Renal cortex interstitium (tissue), 11 donors: ENCODE measurements around the gene RNF144B. TPM values are rescaled to one million over a fixed set of nuclear protein-coding genes. Genes with fewer than 3 reads are reported as not detected.

Experiments
- DNase-seq, 11 donors: peaks; one replicate each; pipeline ENCODE4 v3.0.0-alpha.2; 2013; ENCODE audit warnings: low read depth in 9 of 11, low spot score in 4 of 11; ENCODE audit errors: extremely low read depth in 1 of 11
- polyA plus RNA-seq, 3 donors: library from polyadenylated mRNA; unstranded; fragments of 120-200 nt; gene quantifications; one replicate each; pipeline ENCODE4 v1.2.1, GENCODE V29; 2013; ENCODE audit not compliant: insufficient read length in 3 of 3

RNF144B gene
- polyA plus RNA-seq, 3 donors = 15.7 to 21.9 (median 17.3) TPM

DNA sequence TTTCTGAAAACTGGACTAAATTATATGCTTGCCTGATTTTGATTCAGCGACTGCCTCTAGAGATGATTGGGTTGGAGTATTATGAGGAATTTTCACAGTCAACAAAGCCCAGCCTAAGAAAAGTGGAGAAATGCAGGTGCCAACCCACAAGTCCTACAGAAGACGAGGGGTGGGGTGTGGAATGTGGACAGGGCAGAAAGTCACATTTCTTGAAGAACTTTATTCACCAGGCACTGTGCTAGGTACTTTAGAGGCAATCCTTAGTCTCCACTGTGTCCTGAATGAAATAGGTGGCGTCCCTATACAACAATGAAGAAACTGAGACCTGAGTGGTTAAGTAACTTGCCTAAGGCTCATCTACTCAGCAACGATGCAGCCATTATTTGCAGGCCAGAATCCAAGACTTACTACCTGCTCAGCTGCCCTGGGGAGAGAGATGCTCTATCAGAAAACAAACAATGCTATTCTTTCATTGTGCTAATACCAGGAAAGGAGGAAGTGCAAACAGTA, 106.3 kb downstream of the RNF144B start:
- DNase-seq = peak in 3 of 11 donors; percentile 54 to 68 (median 56)

DNA sequence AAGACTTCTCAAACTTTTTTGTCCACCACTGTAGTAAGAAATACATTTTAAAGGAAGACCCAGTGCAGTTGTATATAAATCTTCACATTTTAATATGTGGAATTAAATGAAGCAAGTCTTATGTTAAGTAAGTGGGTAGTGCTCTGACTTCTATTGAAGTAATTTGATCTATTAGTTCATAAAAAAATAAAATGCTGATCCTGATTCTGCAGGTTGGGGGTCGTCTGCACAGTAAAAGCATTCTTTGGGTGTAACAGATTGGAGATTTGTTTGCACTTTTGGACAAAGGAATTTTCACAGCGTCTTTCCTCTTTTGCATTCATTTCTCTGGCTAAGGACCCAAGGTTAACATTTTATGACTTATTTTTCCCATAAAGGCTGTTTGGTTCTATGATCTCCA, 106.8 kb downstream of the RNF144B start:
- DNase-seq = no peak

DNA sequence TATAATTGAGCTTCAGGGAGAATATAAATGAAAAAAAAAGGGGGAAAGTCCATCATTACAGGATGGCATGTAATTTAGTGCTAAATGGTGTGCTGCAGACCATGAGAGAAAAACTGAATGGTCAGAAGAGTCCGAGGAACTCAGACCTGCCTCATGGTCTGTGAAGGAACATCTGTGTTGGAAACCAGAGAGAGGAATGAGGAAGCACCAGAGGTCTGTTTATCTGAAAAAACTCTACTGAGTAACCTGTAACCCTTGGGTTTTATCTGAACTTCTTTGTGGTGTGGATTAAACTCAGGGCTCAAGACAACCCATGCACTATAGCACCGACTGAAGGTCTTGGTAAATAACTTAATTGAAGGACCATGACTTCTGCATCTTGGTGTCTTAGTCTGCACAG, 108.1 kb downstream of the RNF144B start:
- no peak for DNase-seq

DNA sequence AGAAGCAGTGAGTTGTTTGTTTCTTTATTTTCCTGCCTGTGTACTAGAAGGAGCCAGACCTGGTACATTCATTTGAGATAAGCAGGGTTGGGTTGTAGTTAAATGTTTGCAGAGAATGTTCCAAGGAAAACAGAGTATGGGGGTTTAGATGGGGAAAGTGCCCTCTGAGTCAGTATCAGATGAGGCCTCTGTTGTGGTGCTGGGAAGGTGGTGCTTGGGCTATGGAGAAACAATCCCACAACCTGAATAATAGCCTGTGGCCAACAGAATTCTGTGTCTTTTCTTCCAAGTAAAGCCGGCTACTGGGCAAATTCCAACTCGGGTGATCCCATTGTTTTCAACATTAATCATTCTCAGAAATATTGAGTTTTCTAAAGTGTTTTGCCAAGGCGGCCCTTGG, 109.3 kb downstream of the RNF144B start:
- DNase-seq = no peak

DNA sequence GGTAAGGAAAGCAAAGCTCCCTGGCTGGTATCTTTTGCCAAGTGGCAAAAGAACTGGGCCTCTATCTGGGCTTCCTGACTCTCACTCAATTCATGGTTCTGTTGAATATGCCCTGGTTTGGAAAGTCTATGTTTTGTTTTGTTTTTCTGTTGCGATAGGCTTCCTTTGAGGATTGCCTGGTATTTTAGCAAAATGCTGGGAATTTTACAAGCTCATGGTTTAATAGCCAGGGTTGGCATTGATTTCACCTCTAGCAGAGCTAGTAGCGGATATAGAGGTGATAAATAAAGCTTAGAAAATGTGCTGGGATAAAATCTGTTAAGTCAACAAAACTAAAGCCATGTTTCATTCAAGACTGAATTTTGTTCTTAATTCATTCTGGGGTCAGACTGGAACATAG, 109.9 kb downstream of the RNF144B start:
- no peak for DNase-seq

DNA sequence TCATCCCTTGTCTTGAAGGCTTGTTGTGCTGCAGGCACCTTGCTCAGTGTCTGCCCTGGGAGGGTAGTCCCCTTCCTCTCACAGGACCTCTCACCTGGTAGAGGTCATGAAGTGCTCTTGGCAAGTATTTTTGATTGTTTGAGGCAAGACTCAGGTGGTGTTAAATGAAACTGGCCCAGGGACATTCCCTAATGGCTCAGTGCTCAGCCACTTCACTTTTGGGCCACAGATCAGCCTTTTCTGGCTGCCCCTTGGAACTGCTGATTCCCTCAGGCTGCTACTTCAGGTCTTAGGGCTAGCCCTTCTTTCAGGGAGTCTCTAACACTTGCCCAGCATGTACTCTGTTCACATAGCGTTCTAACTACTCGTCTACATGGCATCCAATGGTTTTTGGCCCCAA, 111.3 kb downstream of the RNF144B start:
- DNase-seq = no peak

DNA sequence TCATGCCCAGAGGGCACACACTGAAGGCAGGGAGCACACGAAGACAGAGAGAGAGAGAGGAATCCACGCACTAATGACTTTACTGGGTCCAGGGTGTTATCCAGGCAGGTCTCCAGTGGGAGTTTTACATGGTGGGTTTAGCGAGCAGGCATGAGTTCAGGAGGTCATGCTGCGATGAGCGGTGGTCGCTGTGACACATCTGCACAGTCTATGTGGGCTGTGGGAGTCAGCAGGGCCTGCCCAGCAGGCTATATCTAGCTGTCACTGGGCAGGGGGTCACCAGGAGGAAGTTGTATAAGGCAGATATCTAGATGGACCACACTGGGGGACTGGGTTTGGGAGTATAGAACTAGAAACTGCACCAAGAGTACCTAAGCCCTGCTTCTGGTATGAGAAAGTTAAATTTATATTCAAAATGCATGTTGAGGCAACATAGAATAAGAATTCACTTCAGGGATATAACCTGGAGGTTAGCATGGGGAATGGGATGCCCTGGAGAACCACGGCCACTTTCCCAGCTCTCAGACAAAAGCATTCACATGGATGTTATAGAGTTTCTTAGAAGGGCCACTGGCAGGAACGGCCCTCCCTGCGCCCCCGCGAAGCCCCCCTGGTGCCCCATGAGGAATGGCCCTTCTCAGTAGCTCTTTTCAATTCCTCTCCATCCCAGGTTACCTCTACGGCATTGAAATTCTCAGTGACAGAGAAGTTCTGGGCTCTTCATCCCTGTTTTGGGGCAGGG, 113.9 kb downstream of the RNF144B start:
- no peak for DNase-seq

DNA sequence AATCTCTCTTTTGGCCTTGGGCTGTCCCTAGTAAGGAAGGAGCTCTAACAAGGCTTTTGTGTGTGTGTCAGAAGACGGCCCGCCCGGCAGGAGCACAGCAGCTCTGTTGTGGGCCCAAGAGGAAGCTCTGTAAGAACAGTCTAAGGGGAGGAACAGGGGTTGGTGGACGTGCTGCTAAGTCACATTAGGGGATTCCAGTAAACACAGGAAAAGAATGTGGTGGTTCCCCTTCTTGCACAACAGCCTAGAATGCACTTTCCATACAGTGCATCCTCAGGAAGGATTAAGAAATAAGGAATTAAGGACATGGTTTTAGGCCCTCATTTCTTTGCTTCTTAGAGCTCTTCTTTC, 114.5 kb downstream of the RNF144B start:
- no peak for DNase-seq

DNA sequence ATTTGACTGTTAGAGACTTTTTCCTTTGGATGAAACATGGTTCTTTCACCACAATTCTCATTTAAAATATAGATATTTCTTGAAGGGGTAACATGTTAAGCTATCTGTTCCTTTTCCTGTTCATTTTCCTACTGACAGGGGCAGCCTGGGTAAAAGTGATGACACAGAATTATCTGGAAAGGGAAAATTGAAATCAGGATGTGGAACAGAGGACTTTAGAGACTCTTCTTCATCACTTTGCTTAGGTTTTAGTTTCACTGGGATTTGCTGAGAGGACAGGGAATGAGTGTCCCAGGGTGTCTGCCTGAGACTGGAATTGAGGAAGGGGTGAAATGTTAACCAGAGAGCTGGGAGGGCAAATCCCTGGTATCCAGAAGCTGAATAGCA, 116.0 kb downstream of the RNF144B start:
- DNase-seq = no peak

DNA sequence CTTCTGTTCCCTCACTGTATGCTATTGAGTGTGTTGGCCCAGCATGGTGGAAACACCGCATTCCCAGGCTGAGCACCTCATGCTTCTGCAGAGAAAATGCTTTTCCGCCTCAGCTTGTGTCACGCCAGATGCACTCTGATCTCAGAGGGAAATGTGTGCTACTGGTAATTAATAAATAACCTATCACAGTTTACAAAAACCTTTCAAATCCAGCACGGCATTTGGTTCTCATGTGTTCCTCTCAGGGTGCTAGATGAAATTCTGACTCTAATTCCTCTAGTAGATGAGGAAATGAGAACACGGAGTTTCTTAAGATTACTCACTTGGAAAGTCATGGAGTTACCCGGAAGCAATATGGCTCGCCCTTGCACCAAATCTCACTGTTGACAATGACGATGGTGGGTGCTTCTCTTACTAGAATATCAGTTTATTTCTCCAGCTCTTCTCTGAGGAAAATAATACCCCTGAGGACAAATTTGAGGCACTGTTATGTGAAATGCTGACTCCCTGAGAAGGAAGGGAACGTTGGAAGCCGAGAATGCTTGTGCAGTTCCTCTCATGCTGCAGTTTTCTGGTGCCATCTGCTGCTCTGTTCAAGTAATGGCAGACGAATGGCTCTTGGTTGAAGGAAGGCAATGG, 116.6 kb downstream of the RNF144B start:
- peak in 9 of 11 donors; percentile 53 to 80 (median 64) for DNase-seq

DNA sequence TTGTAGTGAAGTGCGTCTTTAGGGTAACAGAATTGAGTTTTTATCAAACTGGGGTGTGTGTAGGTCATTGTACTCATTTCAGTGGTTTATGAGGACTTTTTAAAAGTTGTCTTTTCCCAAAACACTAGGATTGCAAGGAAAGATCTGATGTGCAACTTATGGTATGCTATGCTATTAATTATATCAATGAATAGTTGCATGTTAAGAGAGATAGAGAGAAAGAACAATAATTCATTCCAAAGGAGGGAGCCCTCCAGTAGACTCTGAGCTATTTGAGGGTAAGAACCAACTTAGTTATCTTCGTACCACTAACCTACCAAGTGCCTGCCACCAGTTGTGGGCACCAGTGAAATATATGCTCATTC, 117.1 kb downstream of the RNF144B start:
- DNase-seq = no peak

DNA sequence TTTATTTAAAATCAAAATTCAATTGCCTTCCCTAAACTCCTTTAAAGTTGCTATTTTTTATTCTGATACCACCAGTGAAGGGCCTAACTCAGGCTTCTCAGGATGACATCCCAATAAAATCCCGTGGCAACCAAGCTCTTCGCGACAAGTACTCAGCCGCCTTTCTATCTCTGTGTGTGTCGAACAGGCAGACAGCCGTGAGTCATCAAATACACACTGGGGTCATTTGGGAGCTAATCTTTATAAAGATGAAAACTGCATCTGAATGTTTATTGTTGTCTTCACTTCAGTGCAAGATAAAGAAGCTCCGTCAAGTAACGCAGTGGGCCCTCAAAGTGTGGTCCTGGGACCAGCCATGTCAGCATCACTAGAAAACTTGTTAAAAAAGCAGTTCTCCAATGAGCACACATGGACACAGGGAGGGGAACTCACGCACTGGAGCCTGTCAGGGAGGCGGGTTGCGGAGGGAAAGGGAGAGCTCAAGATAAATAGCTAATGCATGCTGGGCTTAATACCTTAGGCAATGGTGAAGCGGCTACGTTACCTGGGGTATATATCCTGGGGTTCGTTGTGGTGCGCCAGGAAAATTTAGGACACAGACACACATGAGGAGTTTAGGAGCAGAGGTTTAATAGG, 119.3 kb downstream of the RNF144B start:
- peak in 1 of 11 donors; percentile 13 for DNase-seq

DNA sequence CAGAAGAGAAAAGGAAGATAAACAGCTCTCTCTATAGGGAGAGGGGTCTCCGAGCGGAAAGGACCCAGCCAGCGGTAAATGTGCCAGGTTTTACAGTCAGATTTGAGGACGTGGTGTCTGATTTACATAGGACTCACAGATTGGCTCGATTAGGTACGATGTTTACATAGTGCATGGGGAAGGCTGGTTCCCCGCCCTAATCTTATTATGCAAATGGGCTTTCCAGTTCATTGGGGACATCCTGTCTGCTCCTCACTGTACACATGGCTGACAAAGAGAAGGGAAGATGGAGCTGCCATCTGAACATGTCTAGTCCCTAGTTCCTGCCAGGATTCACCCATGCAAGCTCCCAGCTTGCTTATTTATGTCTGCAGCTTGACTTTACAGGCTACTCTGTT, 119.9 kb downstream of the RNF144B start:
- DNase-seq = peak in 2 of 11 donors; percentile 17 to 25

DNA sequence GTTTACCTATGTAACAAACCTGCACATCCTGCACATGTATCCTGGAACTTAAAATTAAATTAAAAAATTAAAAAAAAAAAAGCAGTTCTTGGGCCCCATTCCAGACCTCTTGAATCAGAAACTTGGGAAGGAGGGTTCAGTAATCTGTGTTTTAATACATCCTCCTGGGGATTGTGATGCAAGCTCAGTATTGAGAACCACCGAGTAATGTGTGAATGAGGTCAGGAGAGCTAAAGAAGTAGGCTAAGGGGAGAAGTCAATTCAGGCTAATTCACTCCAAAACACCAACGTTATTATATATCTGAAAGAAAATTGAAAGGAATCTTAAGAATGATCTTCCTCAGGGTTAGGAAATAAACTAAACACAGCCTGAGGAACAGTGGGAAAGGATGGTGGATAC, 120.4 kb downstream of the RNF144B start:
- DNase-seq = no peak

DNA sequence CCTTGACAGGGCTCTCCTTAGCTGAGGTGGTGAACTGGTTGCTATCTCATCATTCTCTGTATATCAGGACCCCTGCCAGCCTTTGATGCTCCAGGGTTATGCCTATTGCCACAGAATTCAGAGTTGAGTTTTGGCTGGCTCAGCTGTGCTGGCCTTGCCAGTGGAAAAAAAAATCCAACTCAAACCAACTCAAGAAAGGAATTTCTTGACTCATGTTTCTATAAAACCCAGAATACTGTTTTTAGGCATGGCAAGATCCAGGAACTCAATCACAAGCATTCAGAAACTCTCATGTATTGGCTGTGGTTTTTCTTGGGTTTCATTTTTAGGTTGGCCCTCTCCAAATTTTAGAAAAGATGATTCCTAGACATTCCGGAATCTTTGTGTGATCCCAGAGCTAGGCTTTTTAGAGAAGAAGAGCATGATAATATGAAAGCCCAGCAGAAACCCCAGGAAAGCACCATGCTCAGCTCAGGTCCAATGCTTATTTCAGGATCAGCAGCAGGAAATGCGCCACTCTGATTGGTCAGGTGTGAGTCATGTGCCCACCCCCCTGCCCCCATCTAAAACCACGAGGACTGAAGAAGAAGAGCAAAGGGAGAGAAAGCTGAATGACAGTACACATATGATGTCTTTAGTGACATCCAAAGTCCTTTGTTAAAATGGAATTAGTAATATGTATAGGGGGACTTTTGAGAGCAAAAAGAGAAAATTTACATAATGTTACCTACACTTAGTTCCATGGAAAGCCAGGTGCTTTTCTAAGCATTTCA, 122.9 kb downstream of the RNF144B start:
- DNase-seq = no peak

DNA sequence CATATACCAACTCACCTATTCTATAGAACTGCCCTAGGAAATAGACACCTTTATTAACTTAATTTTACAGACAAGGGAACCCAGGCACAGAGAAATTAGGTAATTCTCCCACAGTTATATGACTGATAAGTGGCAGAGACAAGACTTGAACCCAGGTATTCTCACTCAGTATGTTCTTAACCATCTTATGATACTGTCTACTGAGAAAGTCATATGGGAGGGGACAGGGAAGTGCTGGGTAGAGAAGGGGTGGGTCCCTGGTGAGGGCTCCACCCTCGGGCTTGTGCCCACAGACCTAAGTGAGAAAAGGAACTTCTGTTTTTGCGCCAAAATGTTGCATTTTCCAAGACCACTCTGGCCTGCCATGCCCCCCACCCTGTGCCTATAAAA, 123.5 kb downstream of the RNF144B start:
- DNase-seq = no peak

DNA sequence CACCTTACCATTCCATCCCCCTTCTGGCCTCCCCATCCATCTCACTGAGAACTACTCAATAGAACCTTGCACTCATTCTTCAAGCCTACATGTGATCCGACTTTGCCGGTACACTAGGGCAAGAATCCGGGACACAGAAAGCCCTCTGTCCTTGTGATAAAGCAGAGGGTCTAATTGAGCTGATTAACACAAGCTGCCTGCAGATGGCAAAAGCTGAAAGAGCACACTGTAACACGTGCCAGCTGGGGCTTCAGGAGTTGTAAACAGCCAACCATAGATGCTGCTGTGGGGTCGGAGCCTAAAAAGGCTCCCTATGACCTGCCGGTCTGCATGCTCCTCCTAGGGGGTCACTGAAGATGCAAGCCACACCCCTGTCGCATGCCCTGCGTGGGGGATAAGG, 124.1 kb downstream of the RNF144B start:
- no peak for DNase-seq

DNA sequence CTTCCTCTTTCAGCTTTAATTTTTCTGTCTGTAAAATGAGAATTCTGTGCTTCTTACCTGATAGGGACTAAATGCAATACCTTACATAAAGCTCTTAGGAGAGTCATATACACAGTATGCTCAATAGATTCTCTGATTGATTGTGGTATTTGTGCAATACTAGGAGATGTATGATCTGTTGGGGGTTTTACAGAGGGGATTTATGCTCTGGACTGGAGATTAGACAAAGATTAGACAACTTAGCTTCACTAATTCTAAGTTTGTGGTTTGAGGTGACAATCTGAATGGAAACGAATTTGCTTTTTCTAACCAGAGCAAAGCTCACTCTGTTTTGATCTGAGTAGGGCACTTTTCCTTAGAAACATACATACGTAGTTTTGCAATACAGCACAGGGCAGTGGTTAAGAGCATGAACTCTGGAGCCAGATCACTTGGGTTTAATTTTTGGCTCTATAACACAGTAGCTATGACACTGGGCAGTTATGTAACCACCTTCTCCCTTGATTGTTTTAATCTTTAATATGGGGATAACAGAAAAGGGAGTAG, 126.2 kb downstream of the RNF144B start:
- DNase-seq = no peak

DNA sequence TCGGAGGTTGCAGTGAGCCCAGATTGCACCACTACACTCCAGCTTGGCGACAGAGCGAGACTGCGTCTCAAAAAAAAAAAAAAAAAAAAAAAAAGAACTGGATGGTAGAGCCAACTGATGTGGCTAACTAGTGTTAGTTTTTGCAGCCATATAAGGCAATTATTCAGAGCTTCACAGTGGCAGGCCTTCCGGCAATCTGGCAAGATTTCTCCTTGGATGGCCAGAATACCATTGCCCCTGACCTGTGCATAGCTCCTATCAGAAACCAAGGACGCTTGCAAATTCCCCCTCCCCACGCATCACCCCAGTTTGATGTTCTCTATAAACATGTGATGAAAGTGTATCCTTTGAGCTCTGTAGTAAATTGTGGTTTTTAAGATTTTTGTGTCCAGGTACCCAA, 127.0 kb downstream of the RNF144B start:
- DNase-seq = no peak
